Liver (tissue), 9 donors: Measurements from ENCODE around the gene TCTA. TPM values are rescaled to one million over a fixed set of nuclear protein-coding genes. Genes with fewer than 3 reads are reported as not detected.
A peak's percentile ranks its signal among the peaks of the same experiment; 100 is the strongest.

ENCODE experiments used
- DNase-seq: peaks from one replicate; pipeline ENCODE4 v3.0.0-alpha.2; 2017; ENCODE audit warnings: low spot score
- H3K27ac ChIP-seq, 2 donors: one replicate each; pipeline ENCODE4 v1.7.0; 2013; ENCODE audit warnings: inconsistent platforms in 2 of 2, low read length in 2 of 2, control low read depth in 1 of 2, low read depth in 1 of 2, mild to moderate bottlenecking in 1 of 2
- H3K27me3 ChIP-seq, 4 donors: one replicate each; pipeline versions ENCODE4 v1.6.1 to v1.7.0; 2013; ENCODE audit warnings: low read length in 3 of 4, inconsistent platforms in 1 of 4, mild to moderate bottlenecking in 1 of 4, moderate library complexity in 1 of 4; ENCODE audit not compliant: control insufficient read depth in 4 of 4, insufficient read depth in 4 of 4
- H3K36me3 ChIP-seq, 4 donors: one replicate each; pipeline versions ENCODE4 v1.6.1 to v1.7.0; 2013; ENCODE audit warnings: low read length in 3 of 4, mild to moderate bottlenecking in 3 of 4, low read depth in 1 of 4, moderate library complexity in 1 of 4; ENCODE audit not compliant: control insufficient read depth in 4 of 4, insufficient read depth in 3 of 4
- H3K4me1 ChIP-seq, 4 donors: one replicate each; pipeline versions ENCODE4 v1.6.1 to v1.7.0; 2013; ENCODE audit warnings: low read length in 3 of 4, mild to moderate bottlenecking in 3 of 4, moderate library complexity in 1 of 4; ENCODE audit not compliant: control insufficient read depth in 4 of 4, insufficient read depth in 4 of 4
- H3K4me3 ChIP-seq, 3 donors: one replicate each; pipeline versions ENCODE4 v1.6.1 to v1.7.0; 2013; ENCODE audit warnings: low read length in 3 of 3, control low read depth in 1 of 3, low read depth in 1 of 3, mild to moderate bottlenecking in 1 of 3
- H3K9ac ChIP-seq, 2 donors: one replicate each; pipeline ENCODE4 v1.7.0; 2013; ENCODE audit warnings: low read length in 2 of 2, mild to moderate bottlenecking in 2 of 2, moderate library complexity in 2 of 2, control low read depth in 1 of 2, low read depth in 1 of 2
- H3K9me3 ChIP-seq, 4 donors: one replicate each; pipeline versions ENCODE4 v1.6.1 to v1.7.0; 2013; ENCODE audit warnings: low read length in 3 of 4; ENCODE audit not compliant: control insufficient read depth in 4 of 4
- EGR1 ChIP-seq, 2 donors: IDR thresholded peaks; 2 replicates each; pipeline ENCODE4 v1.6.1; 2016 to 2018; ENCODE audit warnings: antibody characterized with exemption in 2 of 2, low read depth in 2 of 2
- FOXA1 ChIP-seq: IDR thresholded peaks from 2 replicates; pipeline ENCODE4 v1.6.1; 2016; ENCODE audit warnings: antibody characterized with exemption
- FOXA2 ChIP-seq: IDR thresholded peaks from 2 replicates; pipeline ENCODE4 v1.6.1; 2016; ENCODE audit warnings: antibody characterized with exemption
- GABPA ChIP-seq, 2 donors: IDR thresholded peaks in 1 of 2; conservative IDR thresholded peaks in 1 of 2; 2 replicates each; pipeline ENCODE4 v1.6.1; 2016; ENCODE audit warnings: antibody characterized with exemption in 2 of 2, mild to moderate bottlenecking in 1 of 2, moderate library complexity in 1 of 2
- HNF4A ChIP-seq, 2 donors: conservative IDR thresholded peaks; 2 replicates each; pipeline ENCODE4 v1.6.1; 2016; ENCODE audit warnings: antibody characterized with exemption in 2 of 2, mild to moderate bottlenecking in 2 of 2
- JUND ChIP-seq, 2 donors: IDR thresholded peaks; 2 replicates each; pipeline ENCODE4 v1.6.1; 2016; ENCODE audit warnings: antibody characterized with exemption in 2 of 2
- RAD21 ChIP-seq, 2 donors: IDR thresholded peaks; 2 replicates each; pipeline ENCODE4 v1.6.1; 2016; ENCODE audit warnings: antibody characterized with exemption in 2 of 2, mild to moderate bottlenecking in 2 of 2
- RXRA ChIP-seq, 2 donors: IDR thresholded peaks; 2 replicates each; pipeline ENCODE4 v1.6.1; 2017 to 2018; ENCODE audit warnings: antibody characterized with exemption in 2 of 2, mild to moderate bottlenecking in 1 of 2
- TAF1 ChIP-seq: conservative IDR thresholded peaks from 2 replicates; pipeline ENCODE4 v1.6.1; 2016; ENCODE audit warnings: antibody characterized with exemption, mild to moderate bottlenecking
- WGBS: extraction: QIAGEN DNeasy Blood & Tissue Kit; methylation state at CpG from one replicate; pipeline ENCODE4 v1.1.7; 2013; 5-methylcytosine and 5-hydroxymethylcytosine counted together
- polyA plus RNA-seq, 2 donors: library from polyadenylated mRNA; stranded (reverse) in 1 of 2; unstranded in 1 of 2; fragments of 200-250 nt in 1 of 2; fragments of >200 nt in 1 of 2; fragmentation: Nextera tagmentation in 1 of 2; extraction: Ambion mirVana in 1 of 2; gene quantifications; one replicate each; pipeline versions ENCODE4 v1.2.1 to v1.2.3, GENCODE V29; 2013 to 2015
- total RNA-seq, 2 donors: library from RNA; depleted of rRNA; stranded (reverse); fragments of >200 nt; gene quantifications; one replicate each; pipeline ENCODE4 v1.2.3, GENCODE V29; 2014
- TF ChIP-seq, protein P1 (sequence below): IDR thresholded peaks from 2 replicates; pipeline ENCODE4 v1.6.1; 2016; ENCODE audit warnings: antibody characterized with exemption
- TF ChIP-seq, protein P2 (sequence below): IDR thresholded peaks from 2 replicates; pipeline ENCODE4 v1.6.1; 2016; ENCODE audit warnings: antibody characterized with exemption, mild to moderate bottlenecking
- TF ChIP-seq, protein P3 (sequence below): IDR thresholded peaks from 2 replicates; pipeline ENCODE4 v1.6.1; 2016; ENCODE audit warnings: antibody characterized with exemption
- donor health status: healthy.
- donor health status: healthy.
- donor health status: healthy.
- donor health status: healthy.
- donor health status: healthy.

The TCTA gene
- total and polyA plus RNA-seq, 4 donors = 13.6 to 28.2 (median 24.6) TPM

GRCh38 chr3:49386056-49386756 is 26.0 kb upstream of the TCTA start:
- no peaks in the 10 kb centered on the region for H3K9me3 ChIP-seq
- no peaks in the 10 kb centered on the region for H3K36me3 ChIP-seq
- H3K4me1 ChIP-seq = peaks cover 0 to 9% (median 1%) of the 10 kb centered on the region in 4 donors
- no peak overlapping the region for H3K9ac ChIP-seq
- H3K4me3 ChIP-seq = no peak overlapping the region
- WGBS = 65% methylated on average over 11 of the region's 11 CpGs
- peak overlapping the region; percentile 6 to 8 for H3K27ac ChIP-seq
- TF ChIP-seq EGR1 (IDR thresholded peaks at IDR 0.05; ENCODE audit: low read depth in 2 of 2) = peak in 1 of 2 donors; percentile 9
- no peak for TF ChIP-seq FOXA2
- TF ChIP-seq, protein P1, sequence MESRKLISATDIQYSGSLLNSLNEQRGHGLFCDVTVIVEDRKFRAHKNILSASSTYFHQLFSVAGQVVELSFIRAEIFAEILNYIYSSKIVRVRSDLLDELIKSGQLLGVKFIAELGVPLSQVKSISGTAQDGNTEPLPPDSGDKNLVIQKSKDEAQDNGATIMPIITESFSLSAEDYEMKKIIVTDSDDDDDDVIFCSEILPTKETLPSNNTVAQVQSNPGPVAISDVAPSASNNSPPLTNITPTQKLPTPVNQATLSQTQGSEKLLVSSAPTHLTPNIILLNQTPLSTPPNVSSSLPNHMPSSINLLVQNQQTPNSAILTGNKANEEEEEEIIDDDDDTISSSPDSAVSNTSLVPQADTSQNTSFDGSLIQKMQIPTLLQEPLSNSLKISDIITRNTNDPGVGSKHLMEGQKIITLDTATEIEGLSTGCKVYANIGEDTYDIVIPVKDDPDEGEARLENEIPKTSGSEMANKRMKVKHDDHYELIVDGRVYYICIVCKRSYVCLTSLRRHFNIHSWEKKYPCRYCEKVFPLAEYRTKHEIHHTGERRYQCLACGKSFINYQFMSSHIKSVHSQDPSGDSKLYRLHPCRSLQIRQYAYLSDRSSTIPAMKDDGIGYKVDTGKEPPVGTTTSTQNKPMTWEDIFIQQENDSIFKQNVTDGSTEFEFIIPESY = no peak
- no peak for TF ChIP-seq RAD21 (IDR thresholded peaks at IDR 0.05)
- no peak for TF ChIP-seq JUND (IDR thresholded peaks at IDR 0.05)
- TF ChIP-seq FOXA1 = no peak
- TF ChIP-seq, protein P2, sequence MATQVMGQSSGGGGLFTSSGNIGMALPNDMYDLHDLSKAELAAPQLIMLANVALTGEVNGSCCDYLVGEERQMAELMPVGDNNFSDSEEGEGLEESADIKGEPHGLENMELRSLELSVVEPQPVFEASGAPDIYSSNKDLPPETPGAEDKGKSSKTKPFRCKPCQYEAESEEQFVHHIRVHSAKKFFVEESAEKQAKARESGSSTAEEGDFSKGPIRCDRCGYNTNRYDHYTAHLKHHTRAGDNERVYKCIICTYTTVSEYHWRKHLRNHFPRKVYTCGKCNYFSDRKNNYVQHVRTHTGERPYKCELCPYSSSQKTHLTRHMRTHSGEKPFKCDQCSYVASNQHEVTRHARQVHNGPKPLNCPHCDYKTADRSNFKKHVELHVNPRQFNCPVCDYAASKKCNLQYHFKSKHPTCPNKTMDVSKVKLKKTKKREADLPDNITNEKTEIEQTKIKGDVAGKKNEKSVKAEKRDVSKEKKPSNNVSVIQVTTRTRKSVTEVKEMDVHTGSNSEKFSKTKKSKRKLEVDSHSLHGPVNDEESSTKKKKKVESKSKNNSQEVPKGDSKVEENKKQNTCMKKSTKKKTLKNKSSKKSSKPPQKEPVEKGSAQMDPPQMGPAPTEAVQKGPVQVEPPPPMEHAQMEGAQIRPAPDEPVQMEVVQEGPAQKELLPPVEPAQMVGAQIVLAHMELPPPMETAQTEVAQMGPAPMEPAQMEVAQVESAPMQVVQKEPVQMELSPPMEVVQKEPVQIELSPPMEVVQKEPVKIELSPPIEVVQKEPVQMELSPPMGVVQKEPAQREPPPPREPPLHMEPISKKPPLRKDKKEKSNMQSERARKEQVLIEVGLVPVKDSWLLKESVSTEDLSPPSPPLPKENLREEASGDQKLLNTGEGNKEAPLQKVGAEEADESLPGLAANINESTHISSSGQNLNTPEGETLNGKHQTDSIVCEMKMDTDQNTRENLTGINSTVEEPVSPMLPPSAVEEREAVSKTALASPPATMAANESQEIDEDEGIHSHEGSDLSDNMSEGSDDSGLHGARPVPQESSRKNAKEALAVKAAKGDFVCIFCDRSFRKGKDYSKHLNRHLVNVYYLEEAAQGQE = no peak
- no peak for TF ChIP-seq TAF1
- peak in 1 of 2 donors; percentile 14 for TF ChIP-seq HNF4A (conservative IDR thresholded peaks at IDR 0.05)
- H3K27me3 ChIP-seq = no peaks in the 10 kb centered on the region
- no peak for DNase-seq

DNA sequence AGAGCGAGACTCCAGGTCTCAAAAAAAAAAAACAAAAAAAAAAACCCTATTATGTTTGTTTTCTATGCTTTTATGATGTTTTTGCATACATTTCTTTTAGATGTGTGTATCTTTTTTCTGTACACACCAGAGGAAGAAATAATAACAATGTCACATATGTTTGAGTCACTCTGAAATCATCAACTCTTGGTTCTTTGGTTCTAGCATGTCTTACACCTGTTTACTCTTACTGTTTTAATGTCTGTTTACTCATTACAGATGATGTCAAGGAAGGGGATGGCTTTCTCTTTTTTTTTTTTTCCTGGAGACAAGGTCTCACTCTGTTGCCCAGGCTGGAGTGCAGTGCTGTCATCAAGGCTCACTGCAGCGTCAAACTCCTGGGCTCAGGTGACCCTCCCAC is 24.5 kb upstream of the TCTA start:
- H3K36me3 ChIP-seq = peaks cover 0 to 1% (median 0%) of the 10 kb centered on the region in 4 donors
- no peak for TF ChIP-seq EGR1 (IDR thresholded peaks at IDR 0.05; ENCODE audit: low read depth in 2 of 2)
- TF ChIP-seq, protein P2 = no peak
- TF ChIP-seq RXRA (IDR thresholded peaks at IDR 0.05) = no peak
- no peak for TF ChIP-seq TAF1
- TF ChIP-seq, protein P3, sequence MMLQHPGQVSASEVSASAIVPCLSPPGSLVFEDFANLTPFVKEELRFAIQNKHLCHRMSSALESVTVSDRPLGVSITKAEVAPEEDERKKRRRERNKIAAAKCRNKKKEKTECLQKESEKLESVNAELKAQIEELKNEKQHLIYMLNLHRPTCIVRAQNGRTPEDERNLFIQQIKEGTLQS = no peak
- TF ChIP-seq, protein P1 = no peak
- TF ChIP-seq FOXA2 = no peak
- no peak for TF ChIP-seq FOXA1
- no peak for TF ChIP-seq GABPA (IDR thresholded peaks at IDR 0.05 in 1 of 2, conservative IDR thresholded peaks at IDR 0.05 in 1 of 2)
- TF ChIP-seq RAD21 (IDR thresholded peaks at IDR 0.05) = no peak
- no peaks in the 10 kb centered on the region for H3K9me3 ChIP-seq
- H3K27ac ChIP-seq = no peak overlapping the region
- 88% methylated on average over 2 of the region's 2 CpGs for WGBS
- DNase-seq = no peak
- H3K27me3 ChIP-seq = no peaks in the 10 kb centered on the region
- H3K4me3 ChIP-seq = no peak overlapping the region
- H3K4me1 ChIP-seq = peaks cover 0 to 9% (median 1%) of the 10 kb centered on the region in 4 donors
- H3K9ac ChIP-seq = no peak overlapping the region
